Parathyroid adenoma (tissue), 2 donors: ENCODE data around the gene OR51B4.
"Not testable (repeated sequence)": the region's sequence is repeated elsewhere in the genome, so short reads cannot be mapped to it uniquely, and the experiment has no call there.

Experiments
- H2AFZ ChIP-seq: fragments of 300-600 bp; sonication (generic); one replicate; pipeline ENCODE4 v1.7.0; 2017; ENCODE audit warnings: antibody characterized with exemption, mild to moderate bottlenecking
- H3K27ac ChIP-seq: fragments of 300-600 bp; sonication (generic); one replicate; pipeline ENCODE4 v1.7.0; 2017
- H3K27me3 ChIP-seq: fragments of 300-600 bp; sonication (generic); one replicate; pipeline ENCODE4 v1.7.0; 2017; ENCODE audit warnings: low read length; ENCODE audit not compliant: control insufficient read depth, insufficient read depth
- H3K36me3 ChIP-seq: fragments of 300-600 bp; sonication (generic); one replicate; pipeline ENCODE4 v1.7.0; 2017; ENCODE audit warnings: low read length; ENCODE audit not compliant: control insufficient read depth, insufficient read depth
- H3K4me1 ChIP-seq: fragments of 300-600 bp; sonication (generic); one replicate; pipeline ENCODE4 v1.7.0; 2017; ENCODE audit warnings: control low read depth
- H3K4me2 ChIP-seq: fragments of 300-600 bp; sonication (generic); one replicate; pipeline ENCODE4 v1.7.0; 2017; ENCODE audit warnings: low read length
- H3K4me3 ChIP-seq: fragments of 300-600 bp; sonication (generic); one replicate; pipeline ENCODE4 v1.7.0; 2017; ENCODE audit warnings: low read depth, low read length
- H3K79me2 ChIP-seq: fragments of 300-600 bp; sonication (generic); one replicate; pipeline ENCODE4 v1.7.0; 2017; ENCODE audit warnings: control low read depth
- H3K9ac ChIP-seq: fragments of 300-600 bp; sonication (generic); one replicate; pipeline ENCODE4 v1.7.0; 2017; ENCODE audit warnings: mild to moderate bottlenecking
- H3K9me3 ChIP-seq: fragments of 300-600 bp; sonication (generic); one replicate; pipeline ENCODE4 v1.7.0; 2017; ENCODE audit warnings: low read length; ENCODE audit not compliant: control insufficient read depth
- CTCF ChIP-seq: fragments of 300-600 bp; sonication (generic); IDR thresholded peaks from one replicate; pipeline ENCODE4 v1.7.0; 2017; ENCODE audit warnings: antibody characterized with exemption, mild to moderate bottlenecking
- donor health status: primary hyperparathyroidism.

Gene OR51B4

GRCh38 chr11:5297721-5298323 lies 3.9 kb downstream of the OR51B4 start:
- no peak overlapping the region for H3K9ac ChIP-seq
- no peaks in the 10 kb centered on the region for H3K4me1 ChIP-seq
- H3K79me2 ChIP-seq, result no peaks in the 10 kb centered on the region
- H3K4me3 ChIP-seq, result no peak overlapping the region
- H3K27ac ChIP-seq, result no peak overlapping the region
- H3K27me3 ChIP-seq, result no peaks in the 10 kb centered on the region
- H2AFZ ChIP-seq, result no peak overlapping the region
- TF ChIP-seq CTCF, result no peak
- no peaks in the 10 kb centered on the region for H3K9me3 ChIP-seq
- no peaks in the 10 kb centered on the region for H3K36me3 ChIP-seq
- H3K4me2 ChIP-seq, result no peak overlapping the region

GRCh38 chr11:5294342-5294995 lies 7.3 kb downstream of the OR51B4 start:
- H3K9me3 ChIP-seq, H3K4me1 ChIP-seq, H3K27ac ChIP-seq, H3K79me2 ChIP-seq, H3K4me2 ChIP-seq, H2AFZ ChIP-seq, H3K9ac ChIP-seq, H3K4me3 ChIP-seq, H3K36me3 ChIP-seq, H3K27me3 ChIP-seq: not testable (repeated sequence)

- Histone ChIP-seq H3K27me3 (no peaks in the 10 kb centered on the region), H3K4me1 (no peaks in the 10 kb centered on the region), H3K9me3 (no peaks in the 10 kb centered on the region), H3K4me2 (no peak overlapping the region), H3K9ac (no peak overlapping the region), H2AFZ (no peak overlapping the region), H3K79me2 (no peaks in the 10 kb centered on the region), H3K36me3 (no peaks in the 10 kb centered on the region), H3K4me3 (no peak overlapping the region), H3K27ac (no peak overlapping the region)
- no peak for TF ChIP-seq CTCF
These were observed 8.7 kb downstream of the OR51B4 start for GRCh38 chr11:5293028-5293427.

- TF ChIP-seq CTCF, result no peak
- H3K36me3 ChIP-seq, result no peaks in the 10 kb centered on the region
- H3K4me2 ChIP-seq, result no peak overlapping the region
- H3K27me3 ChIP-seq, result no peaks in the 10 kb centered on the region
- H3K4me3 ChIP-seq, result no peak overlapping the region
- H3K79me2 ChIP-seq, result no peaks in the 10 kb centered on the region
- H3K27ac ChIP-seq, result no peak overlapping the region
- no peaks in the 10 kb centered on the region for H3K4me1 ChIP-seq
- H3K9me3 ChIP-seq, result no peaks in the 10 kb centered on the region
- H3K9ac ChIP-seq, result no peak overlapping the region
- no peak overlapping the region for H2AFZ ChIP-seq
These were observed 10.4 kb downstream of the OR51B4 start for GRCh38 chr11:5291207-5291838.

- H3K79me2 ChIP-seq, result no peaks in the 10 kb centered on the region
- no peaks in the 10 kb centered on the region for H3K36me3 ChIP-seq
These were observed 11.6 kb downstream of the OR51B4 start for GRCh38 chr11:5290106-5290505.

More at GRCh38 chr11:5290106-5290505, 11.6 kb downstream of the OR51B4 start:
- Histone ChIP-seq H3K4me2 (no peak overlapping the region), H3K4me3 (no peak overlapping the region), H3K9me3 (no peaks in the 10 kb centered on the region), H3K27me3 (no peaks in the 10 kb centered on the region), H3K4me1 (no peaks in the 10 kb centered on the region), H2AFZ (no peak overlapping the region), H3K9ac (no peak overlapping the region), H3K27ac (no peak overlapping the region)
- TF ChIP-seq CTCF, result no peak
